ENCODE data around the gene THG1L.

DNA sequence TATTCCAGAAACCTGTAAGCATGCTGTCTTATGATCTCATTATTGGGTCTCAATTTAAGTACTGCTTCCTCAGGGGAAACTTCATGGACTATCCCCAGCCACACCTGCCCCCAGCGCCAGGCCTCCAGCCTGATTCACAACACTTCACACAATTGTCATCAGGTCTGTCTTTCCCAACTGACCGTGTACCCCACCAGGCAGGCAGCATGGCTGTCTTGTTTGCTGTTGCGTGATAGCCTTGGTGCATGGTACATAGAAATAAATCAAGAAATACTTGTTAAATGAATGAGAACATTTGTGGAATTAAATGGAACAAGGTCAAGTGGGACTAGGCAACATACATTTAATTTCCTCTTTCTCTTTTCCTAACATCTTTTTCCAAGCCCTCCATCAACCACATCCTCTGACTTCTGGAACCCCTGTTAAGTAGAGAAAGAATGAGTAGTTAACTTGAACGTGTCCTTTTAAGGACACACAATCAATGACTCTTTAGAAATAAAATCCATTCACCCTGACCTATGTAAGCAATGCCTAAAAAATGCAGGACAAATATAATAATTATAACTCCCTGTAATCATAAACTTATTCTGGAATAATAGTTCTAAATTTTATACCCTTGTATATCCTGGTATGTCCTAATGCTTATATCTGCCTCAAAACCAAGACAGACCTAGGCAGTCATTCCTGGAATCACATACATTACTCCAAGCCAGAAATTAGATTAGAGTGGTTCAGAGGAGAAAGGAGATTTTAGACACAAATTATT lies 17.2 kb upstream of the THG1L start:
- no peak for TF ChIP-seq POLR2A (IDR thresholded peaks at IDR 0.05)
- TF ChIP-seq POLR2AphosphoS5 (IDR thresholded peaks at IDR 0.05) = no peak
- TF ChIP-seq, protein P1, sequence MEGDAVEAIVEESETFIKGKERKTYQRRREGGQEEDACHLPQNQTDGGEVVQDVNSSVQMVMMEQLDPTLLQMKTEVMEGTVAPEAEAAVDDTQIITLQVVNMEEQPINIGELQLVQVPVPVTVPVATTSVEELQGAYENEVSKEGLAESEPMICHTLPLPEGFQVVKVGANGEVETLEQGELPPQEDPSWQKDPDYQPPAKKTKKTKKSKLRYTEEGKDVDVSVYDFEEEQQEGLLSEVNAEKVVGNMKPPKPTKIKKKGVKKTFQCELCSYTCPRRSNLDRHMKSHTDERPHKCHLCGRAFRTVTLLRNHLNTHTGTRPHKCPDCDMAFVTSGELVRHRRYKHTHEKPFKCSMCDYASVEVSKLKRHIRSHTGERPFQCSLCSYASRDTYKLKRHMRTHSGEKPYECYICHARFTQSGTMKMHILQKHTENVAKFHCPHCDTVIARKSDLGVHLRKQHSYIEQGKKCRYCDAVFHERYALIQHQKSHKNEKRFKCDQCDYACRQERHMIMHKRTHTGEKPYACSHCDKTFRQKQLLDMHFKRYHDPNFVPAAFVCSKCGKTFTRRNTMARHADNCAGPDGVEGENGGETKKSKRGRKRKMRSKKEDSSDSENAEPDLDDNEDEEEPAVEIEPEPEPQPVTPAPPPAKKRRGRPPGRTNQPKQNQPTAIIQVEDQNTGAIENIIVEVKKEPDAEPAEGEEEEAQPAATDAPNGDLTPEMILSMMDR (IDR thresholded peaks at IDR 0.05) = no peak
